NCI-H128 (cell line): Measurements from ENCODE around the gene KIF15.
A peak's percentile ranks its signal among the peaks of the same experiment; 100 is the strongest.
"Not testable (repeated sequence)": the region's sequence is repeated elsewhere in the genome, so short reads cannot be mapped to it uniquely, and the experiment has no call there.

Source experiments
- DNase-seq: peaks from one replicate; lab custom pipeline; 2025; ENCODE audit not compliant: unreplicated experiment; lab: John Stamatoyannopoulos, UW

Gene KIF15

GRCh38 chr3:44825264-44825925, 63.8 kb downstream of the KIF15 start:
- DNase-seq, result no peak

GRCh38 chr3:44827196-44827595, 65.6 kb downstream of the KIF15 start:
- DNase-seq, result no peak

GRCh38 chr3:44831232-44831631, 69.6 kb downstream of the KIF15 start:
- DNase-seq, result no peak

- DNase-seq, result no peak
Observed at GRCh38 chr3:44832032-44832431, 70.4 kb downstream of the KIF15 start.

- no peak for DNase-seq
Observed at GRCh38 chr3:44832965-44833364, 71.4 kb downstream of the KIF15 start.

GRCh38 chr3:44833394-44833793, 71.8 kb downstream of the KIF15 start:
- DNase-seq, result no peak

- DNase-seq, result no peak
Observed at GRCh38 chr3:44835684-44836083, 74.1 kb downstream of the KIF15 start.

GRCh38 chr3:44842376-44842775, 80.8 kb downstream of the KIF15 start:
- DNase-seq, result no peak

- no peak for DNase-seq
Observed at GRCh38 chr3:44845528-44846520, 84.2 kb downstream of the KIF15 start.

- no peak for DNase-seq
Observed at GRCh38 chr3:44848634-44849033, 87.0 kb downstream of the KIF15 start.

- not testable (repeated sequence) for DNase-seq
Observed at GRCh38 chr3:44856663-44857062, 95.1 kb downstream of the KIF15 start.

- no peak for DNase-seq
Observed at GRCh38 chr3:44860117-44860516, 98.5 kb downstream of the KIF15 start.

GRCh38 chr3:44861412-44862225, 100.0 kb downstream of the KIF15 start, which contains the start of gene TMEM42:
TMEM42 (plus strand) TSS chr3:44861912; CDS start chr3:44861925, 13 bp downstream.
- DNase-seq, result peak; percentile 74

- no peak for DNase-seq
Observed at GRCh38 chr3:44862226-44862637, 100.6 kb downstream of the KIF15 start.

- DNase-seq, result peak; percentile 43
Observed at GRCh38 chr3:44865272-44866035, 103.9 kb downstream of the KIF15 start.

- DNase-seq, result no peak
Observed at GRCh38 chr3:44867421-44868111, 106.0 kb downstream of the KIF15 start.

GRCh38 chr3:44870375-44871061, 108.9 kb downstream of the KIF15 start:
- DNase-seq, result no peak

GRCh38 chr3:44874308-44874707, 112.7 kb downstream of the KIF15 start, which contains the start of gene TGM4:
TGM4 (plus strand) TSS chr3:44874608; CDS start chr3:44874679, 71 bp downstream.
- no peak for DNase-seq

GRCh38 chr3:44875596-44875995, 114.0 kb downstream of the KIF15 start:
- DNase-seq, result no peak
